Activated CD8-positive, alpha-beta T cell treated with anti-CD3 and anti-CD28 coated beads for 36 hours (primary cell): ENCODE measurements around the gene SPINT3. TPM values are rescaled to one million over a fixed set of nuclear protein-coding genes. Genes with fewer than 3 reads are reported as not detected.

Experiments
- ATAC-seq: fragments of 200-7000 bp; cut with Tn5 transposase; one replicate; pipeline ENCODE4 v1.10.0; 2021; ENCODE audit warnings: mild to moderate bottlenecking, moderate library complexity
- CTCF ChIA-PET: fragments of 350-600 bp; sonication (Branson Sonifier 250); formaldehyde crosslinking; loops from one replicate; lab custom pipeline; 2021; ENCODE audit warnings: antibody characterized with exemption; lab: Charles Lee
- POLR2A ChIA-PET: fragments of 350-600 bp; sonication (Branson Sonifier 250); formaldehyde crosslinking; loops from one replicate; lab custom pipeline; 2021; ENCODE audit warnings: antibody characterized with exemption; lab: Charles Lee
- DNase-seq: peaks from one replicate; pipeline ENCODE4 v3.0.0-alpha.2; 2020
- H3K27ac Mint-ChIP-seq: one replicate; pipeline ENCODE4 v1.8.0; 2021; ENCODE audit warnings: mild to moderate bottlenecking, mixed read lengths
- H3K27me3 Mint-ChIP-seq: one replicate; pipeline ENCODE4 v1.8.0; 2021; ENCODE audit warnings: mixed read lengths
- H3K36me3 Mint-ChIP-seq: one replicate; pipeline ENCODE4 v1.8.0; 2021; ENCODE audit warnings: low read depth, mixed read lengths
- H3K4me1 Mint-ChIP-seq: one replicate; pipeline ENCODE4 v1.8.0; 2021; ENCODE audit warnings: low read depth, mixed read lengths
- H3K4me3 Mint-ChIP-seq: one replicate; pipeline ENCODE4 v1.8.0; 2021; ENCODE audit warnings: mild to moderate bottlenecking, moderate library complexity, mixed read lengths
- H3K9me3 Mint-ChIP-seq: one replicate; pipeline ENCODE4 v1.8.0; 2021; ENCODE audit warnings: mixed read lengths
- intact Hi-C: fragments of 100-400 bp; cut with micrococcal nuclease; formaldehyde crosslinking; loops from one replicate; pipeline ENCODE4 v1.10.0; 2022
- total RNA-seq, 2 experiments: library from RNA; stranded (reverse); gene quantifications; one replicate each; pipeline ENCODE4 v1.2.3, GENCODE V29; 2021
- TF ChIP-seq, protein P1 (sequence below): fragments of 200-600 bp; IDR thresholded peaks from one replicate; pipeline ENCODE4 v1.8.0; 2022; ENCODE audit warnings: antibody characterized with exemption, mild to moderate bottlenecking

The SPINT3 gene
- total RNA-seq, 2 experiments from 2014 or later, result not detected

DNA sequence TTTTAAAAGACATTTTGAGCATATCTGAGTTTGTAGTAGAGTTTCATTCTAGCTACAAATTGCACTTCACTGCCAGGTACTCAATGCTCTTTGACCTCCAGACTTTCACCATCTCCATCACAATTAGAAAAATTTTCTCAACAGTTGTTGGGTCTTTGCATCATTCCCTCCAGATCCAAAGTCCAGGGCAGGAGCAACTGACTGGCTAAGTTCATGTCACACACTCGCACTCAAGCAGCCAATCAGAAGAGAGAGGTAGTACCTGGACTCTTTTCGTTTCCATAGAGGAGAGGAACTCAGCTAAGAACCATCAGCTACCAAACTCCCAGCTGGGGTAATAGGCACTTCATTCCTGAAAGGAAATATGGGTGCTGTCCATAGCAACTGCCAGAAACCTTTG is 9.0 kb downstream of the SPINT3 start:
- CTCF ChIA-PET, result no interaction called here
- ATAC-seq (no peak), DNase-seq (no peak)
- Mint-ChIP-seq H3K27me3 (peaks cover 34% of the 10 kb centered on the region), H3K9me3 (no peaks in the 10 kb centered on the region), H3K4me1 (peaks cover 12% of the 10 kb centered on the region), H3K27ac (no peak overlapping the region), H3K36me3 (no peaks in the 10 kb centered on the region), H3K4me3 (no peak overlapping the region)
- TF ChIP-seq, protein P1, sequence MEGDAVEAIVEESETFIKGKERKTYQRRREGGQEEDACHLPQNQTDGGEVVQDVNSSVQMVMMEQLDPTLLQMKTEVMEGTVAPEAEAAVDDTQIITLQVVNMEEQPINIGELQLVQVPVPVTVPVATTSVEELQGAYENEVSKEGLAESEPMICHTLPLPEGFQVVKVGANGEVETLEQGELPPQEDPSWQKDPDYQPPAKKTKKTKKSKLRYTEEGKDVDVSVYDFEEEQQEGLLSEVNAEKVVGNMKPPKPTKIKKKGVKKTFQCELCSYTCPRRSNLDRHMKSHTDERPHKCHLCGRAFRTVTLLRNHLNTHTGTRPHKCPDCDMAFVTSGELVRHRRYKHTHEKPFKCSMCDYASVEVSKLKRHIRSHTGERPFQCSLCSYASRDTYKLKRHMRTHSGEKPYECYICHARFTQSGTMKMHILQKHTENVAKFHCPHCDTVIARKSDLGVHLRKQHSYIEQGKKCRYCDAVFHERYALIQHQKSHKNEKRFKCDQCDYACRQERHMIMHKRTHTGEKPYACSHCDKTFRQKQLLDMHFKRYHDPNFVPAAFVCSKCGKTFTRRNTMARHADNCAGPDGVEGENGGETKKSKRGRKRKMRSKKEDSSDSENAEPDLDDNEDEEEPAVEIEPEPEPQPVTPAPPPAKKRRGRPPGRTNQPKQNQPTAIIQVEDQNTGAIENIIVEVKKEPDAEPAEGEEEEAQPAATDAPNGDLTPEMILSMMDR, result no peak
- intact Hi-C loops, result no loop called here
- POLR2A ChIA-PET, result no interaction called here

DNA sequence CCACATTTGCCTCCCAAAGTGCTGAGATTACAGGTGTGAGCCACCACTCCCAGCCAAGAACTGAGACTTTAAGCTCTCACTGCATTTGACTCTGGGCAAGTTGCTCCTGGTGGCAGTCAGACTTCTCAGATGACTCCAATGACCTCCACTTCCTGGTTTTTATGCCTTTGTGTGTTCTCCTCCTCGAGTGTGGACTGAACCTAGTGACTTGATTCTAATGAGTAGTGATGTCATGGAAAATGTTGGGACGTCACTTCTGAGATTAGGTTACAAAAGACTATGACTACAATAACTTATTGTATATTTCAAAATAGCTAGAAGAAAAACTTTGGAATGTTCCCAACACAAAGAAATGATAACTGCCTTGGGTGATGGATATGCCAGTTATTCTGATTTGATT is 12.0 kb downstream of the SPINT3 start:
- ATAC-seq (no peak), DNase-seq (no peak)
- POLR2A ChIA-PET, result no interaction called here
- no peak overlapping the region for H3K27ac Mint-ChIP-seq
- H3K9me3 Mint-ChIP-seq, result no peaks in the 10 kb centered on the region
- intact Hi-C loops, result no loop called here
- CTCF ChIA-PET, result interaction anchor here (1.2 to 1.7 kb wide), 2 partner anchors 66 to 268 kb away, joined by 3 to 4 read pairs; no protein-coding TSS in a partner anchor
- no peaks in the 10 kb centered on the region for H3K36me3 Mint-ChIP-seq
- peaks cover 32% of the 10 kb centered on the region for H3K27me3 Mint-ChIP-seq
- H3K4me1 Mint-ChIP-seq, result peaks cover 12% of the 10 kb centered on the region
- TF ChIP-seq, protein P1, result no peak
- no peak overlapping the region for H3K4me3 Mint-ChIP-seq

DNA sequence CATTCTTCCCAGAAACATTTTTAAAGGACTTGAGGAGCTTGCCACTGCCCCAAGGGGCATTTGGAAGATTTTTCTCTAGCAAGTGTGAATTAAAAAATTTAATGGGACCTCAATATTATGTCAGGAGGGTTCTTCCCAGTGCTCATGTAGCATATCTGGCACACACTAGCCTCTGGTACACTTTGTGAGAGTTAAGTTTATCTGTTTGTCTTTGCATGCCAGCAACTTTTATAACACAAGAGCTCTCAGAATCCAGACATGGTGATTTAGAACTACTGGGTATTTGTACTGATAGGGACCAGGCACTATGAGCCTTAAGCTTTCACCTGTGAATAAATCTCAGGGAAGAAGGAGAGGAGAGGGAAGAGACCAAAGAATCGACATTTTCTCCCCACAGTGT is 12.9 kb downstream of the SPINT3 start:
- peaks cover 29% of the 10 kb centered on the region for H3K27me3 Mint-ChIP-seq
- peaks cover 7% of the 10 kb centered on the region for H3K4me1 Mint-ChIP-seq

DNA sequence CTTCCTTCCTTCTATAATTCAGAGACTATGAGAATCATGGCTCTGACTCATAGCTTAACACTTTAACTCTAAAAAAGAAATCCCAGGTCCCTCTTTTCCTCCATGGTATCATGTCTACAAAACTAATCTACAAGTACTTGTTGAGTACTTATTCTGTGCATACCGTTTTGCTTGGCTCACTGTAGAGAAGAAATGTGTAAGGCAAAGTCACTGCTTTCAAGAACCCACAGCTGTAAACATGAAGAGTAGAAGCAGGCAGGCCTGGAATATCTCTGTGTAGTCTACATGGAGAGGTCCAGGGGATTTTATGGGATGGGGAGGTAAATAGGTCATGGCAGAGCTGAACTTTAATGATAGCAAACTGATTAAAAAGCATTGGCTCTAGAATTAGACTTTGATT is 13.8 kb downstream of the SPINT3 start:
- Mint-ChIP-seq H3K4me3 (no peak overlapping the region), H3K4me1 (no peaks in the 10 kb centered on the region), H3K27me3 (peaks cover 24% of the 10 kb centered on the region), H3K36me3 (no peaks in the 10 kb centered on the region), H3K27ac (no peak overlapping the region), H3K9me3 (no peaks in the 10 kb centered on the region)
- no peak for ATAC-seq
- POLR2A ChIA-PET, result no interaction called here
- intact Hi-C loops, result no loop called here
- no peak for DNase-seq
- TF ChIP-seq, protein P1, result no peak
- CTCF ChIA-PET, result interaction anchor here (1.7 to 1.9 kb wide), 2 partner anchors 64 to 270 kb away, joined by 4 to 5 read pairs; no protein-coding TSS in a partner anchor

More for the DNA sequence above, 12.9 kb downstream of the SPINT3 start:
- Mint-ChIP-seq H3K36me3 (no peaks in the 10 kb centered on the region), H3K4me3 (no peak overlapping the region), H3K27ac (no peak overlapping the region), H3K9me3 (no peaks in the 10 kb centered on the region)
- DNase-seq (no peak), ATAC-seq (no peak)
- intact Hi-C loops, result no loop called here
- ChIA-PET CTCF (interaction anchor here (1.7 to 1.9 kb wide), 2 partner anchors 65 to 269 kb away, joined by 4 to 5 read pairs; no protein-coding TSS in a partner anchor), POLR2A (no interaction called here)
- TF ChIP-seq, protein P1, result no peak

DNA sequence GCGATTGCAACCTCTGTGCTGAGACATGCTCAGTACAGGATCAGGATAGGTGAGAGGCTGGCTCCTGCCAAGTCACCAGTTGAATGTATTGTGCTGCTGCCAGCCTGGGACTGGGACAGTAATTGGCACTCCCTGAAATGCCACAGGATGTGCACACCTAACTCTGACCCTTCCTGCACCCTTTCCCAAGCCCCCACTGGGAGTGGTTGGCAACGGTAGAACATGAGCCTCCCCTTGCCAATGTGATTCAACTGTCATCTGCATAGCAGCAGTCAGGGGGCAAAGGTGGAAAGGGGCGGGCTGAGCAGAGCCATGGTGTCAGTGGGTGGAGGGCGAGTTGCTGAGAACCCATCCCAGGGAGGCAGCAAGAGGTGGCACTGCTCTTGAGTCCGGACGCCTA is 15.4 kb downstream of the SPINT3 start:
- TF ChIP-seq, protein P1, result no peak
- ChIA-PET POLR2A (no interaction called here), CTCF (interaction anchor here (0.7 kb wide), 1 partner anchor 42 kb away, joined by 3 read pairs; no protein-coding TSS in a partner anchor)
- Mint-ChIP-seq H3K36me3 (no peaks in the 10 kb centered on the region), H3K9me3 (no peaks in the 10 kb centered on the region), H3K27ac (no peak overlapping the region), H3K27me3 (peaks cover 17% of the 10 kb centered on the region), H3K4me3 (no peak overlapping the region), H3K4me1 (no peaks in the 10 kb centered on the region)
- DNase-seq (no peak), ATAC-seq (no peak)
- intact Hi-C loops, result no loop called here
